ENCODE data around the gene NUTM2F.
A peak's percentile ranks its signal among the peaks of the same experiment; 100 is the strongest.
"Not testable (repeated sequence)": the region's sequence is repeated elsewhere in the genome, so short reads cannot be mapped to it uniquely, and the experiment has no call there.

NUTM2F gene

DNA sequence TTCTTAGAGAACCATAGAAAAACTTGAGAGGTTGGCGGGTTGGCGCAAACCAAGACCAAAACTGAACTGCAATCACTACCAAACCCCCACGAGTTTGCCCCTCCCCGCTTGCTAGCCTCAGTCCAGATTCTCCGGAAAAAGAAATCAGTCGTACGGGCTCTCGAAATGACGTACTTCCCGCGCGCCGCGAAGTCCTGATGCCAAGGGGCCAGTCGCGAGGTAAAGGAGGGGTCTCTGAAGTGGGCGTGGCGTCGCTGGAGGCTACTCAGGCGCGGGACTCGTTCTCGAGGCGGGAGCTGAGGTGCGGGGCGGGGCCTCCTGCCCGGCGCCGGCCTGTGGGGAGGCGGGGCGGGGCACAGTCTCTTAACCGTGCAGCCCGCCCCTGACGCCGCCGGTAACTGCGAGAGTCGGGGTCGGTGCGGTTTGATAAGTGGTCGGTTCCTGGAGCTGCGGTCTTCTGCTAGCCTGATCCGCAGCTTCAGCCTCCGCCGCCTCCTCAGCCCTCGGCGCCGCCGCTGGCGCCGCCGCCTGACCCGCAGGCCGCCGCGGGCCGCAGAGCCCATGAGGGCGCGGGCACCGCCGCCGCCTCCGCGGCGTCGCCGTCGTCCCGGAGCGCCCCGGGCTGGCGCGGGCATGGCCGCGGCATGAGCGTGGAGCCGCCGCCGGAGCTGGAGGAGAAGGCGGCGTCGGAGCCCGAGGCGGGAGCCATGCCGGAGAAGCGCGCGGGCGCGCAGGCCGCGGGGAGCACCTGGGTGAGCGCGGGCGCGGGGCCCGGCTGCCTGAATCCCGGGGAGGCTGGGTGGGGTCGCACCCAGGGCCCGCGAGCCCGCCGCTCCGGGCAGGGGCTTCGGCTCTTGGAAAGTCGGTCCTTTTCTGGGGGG, 46.0 kb upstream of the NUTM2F start (continued):
- TF ChIP-seq KLF8 (tag by site-specific recombination; IDR thresholded peaks at IDR 0.05): peak; percentile 53; the same call in 1 of the 2 replicates
- TF ChIP-seq ZXDB (tag by site-specific recombination; IDR thresholded peaks at IDR 0.05): peak; percentile 59; the same call in 1 of the 2 replicates
- TF ChIP-seq, protein P1, sequence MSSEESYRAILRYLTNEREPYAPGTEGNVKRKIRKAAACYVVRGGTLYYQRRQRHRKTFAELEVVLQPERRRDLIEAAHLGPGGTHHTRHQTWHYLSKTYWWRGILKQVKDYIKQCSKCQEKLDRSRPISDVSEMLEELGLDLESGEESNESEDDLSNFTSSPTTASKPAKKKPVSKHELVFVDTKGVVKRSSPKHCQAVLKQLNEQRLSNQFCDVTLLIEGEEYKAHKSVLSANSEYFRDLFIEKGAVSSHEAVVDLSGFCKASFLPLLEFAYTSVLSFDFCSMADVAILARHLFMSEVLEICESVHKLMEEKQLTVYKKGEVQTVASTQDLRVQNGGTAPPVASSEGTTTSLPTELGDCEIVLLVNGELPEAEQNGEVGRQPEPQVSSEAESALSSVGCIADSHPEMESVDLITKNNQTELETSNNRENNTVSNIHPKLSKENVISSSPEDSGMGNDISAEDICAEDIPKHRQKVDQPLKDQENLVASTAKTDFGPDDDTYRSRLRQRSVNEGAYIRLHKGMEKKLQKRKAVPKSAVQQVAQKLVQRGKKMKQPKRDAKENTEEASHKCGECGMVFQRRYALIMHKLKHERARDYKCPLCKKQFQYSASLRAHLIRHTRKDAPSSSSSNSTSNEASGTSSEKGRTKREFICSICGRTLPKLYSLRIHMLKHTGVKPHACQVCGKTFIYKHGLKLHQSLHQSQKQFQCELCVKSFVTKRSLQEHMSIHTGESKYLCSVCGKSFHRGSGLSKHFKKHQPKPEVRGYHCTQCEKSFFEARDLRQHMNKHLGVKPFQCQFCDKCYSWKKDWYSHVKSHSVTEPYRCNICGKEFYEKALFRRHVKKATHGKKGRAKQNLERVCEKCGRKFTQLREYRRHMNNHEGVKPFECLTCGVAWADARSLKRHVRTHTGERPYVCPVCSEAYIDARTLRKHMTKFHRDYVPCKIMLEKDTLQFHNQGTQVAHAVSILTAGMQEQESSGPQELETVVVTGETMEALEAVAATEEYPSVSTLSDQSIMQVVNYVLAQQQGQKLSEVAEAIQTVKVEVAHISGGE (tag by site-specific recombination; conservative IDR thresholded peaks at IDR 0.05; ENCODE audit: low read depth): peak; percentile 80
- peak; percentile 89 for TF ChIP-seq ZNF24 (tag by site-specific recombination; IDR thresholded peaks at IDR 0.05)
- peak; percentile 96 for TF ChIP-seq ZNF629 (tag by site-specific recombination; IDR thresholded peaks at IDR 0.05)
- TF ChIP-seq, protein P2, sequence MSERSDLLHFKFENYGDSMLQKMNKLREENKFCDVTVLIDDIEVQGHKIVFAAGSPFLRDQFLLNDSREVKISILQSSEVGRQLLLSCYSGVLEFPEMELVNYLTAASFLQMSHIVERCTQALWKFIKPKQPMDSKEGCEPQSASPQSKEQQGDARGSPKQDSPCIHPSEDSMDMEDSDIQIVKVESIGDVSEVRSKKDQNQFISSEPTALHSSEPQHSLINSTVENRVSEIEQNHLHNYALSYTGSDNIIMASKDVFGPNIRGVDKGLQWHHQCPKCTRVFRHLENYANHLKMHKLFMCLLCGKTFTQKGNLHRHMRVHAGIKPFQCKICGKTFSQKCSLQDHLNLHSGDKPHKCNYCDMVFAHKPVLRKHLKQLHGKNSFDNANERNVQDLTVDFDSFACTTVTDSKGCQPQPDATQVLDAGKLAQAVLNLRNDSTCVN (tag by site-specific recombination; optimal IDR thresholded peaks at IDR 0.05): peak; percentile 68
- TF ChIP-seq GLIS2 (tag by site-specific recombination; IDR thresholded peaks at IDR 0.05): peak; percentile 59

DNA sequence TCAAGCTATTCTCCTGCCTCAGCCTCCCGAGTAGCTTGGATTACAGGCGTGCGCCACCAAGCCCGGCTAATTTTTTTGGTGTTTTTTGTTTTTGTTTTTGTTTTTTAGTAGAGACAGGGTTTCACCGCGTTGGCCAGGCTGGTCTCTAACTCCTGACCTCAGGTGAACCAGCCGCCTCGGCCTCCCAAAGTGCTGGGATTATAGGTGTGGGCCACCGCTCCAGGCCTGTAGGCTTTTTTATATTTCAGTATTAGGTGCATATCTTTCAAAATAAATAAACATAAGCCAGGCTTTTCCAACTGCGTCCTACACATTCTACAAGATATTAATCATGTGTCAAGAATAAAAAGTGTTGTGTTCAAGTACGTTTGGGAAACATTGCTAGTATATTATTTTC, 45.3 kb upstream of the NUTM2F start:
- CTCF ChIA-PET; H3K9me3 ChIP-seq (ENCODE audit: control insufficient read depth, insufficient read depth, low read depth, low read length); H3K4me1 ChIP-seq (ENCODE audit: control insufficient read depth, insufficient read depth, low read length); H3K36me3 ChIP-seq (ENCODE audit: control insufficient read depth in 2 of 2, insufficient read depth in 1 of 2, low read length in 2 of 2); H3K27ac ChIP-seq (ENCODE audit: extremely low read depth, low read depth, low read length): not testable (repeated sequence)
- H3K4me3 ChIP-seq (ENCODE audit: low read depth, low read length): peak overlapping the region; percentile 28
- POLR2A ChIA-PET: interaction anchor here (0.6 to 0.7 kb wide), 3 partner anchors 109 to 1283 kb away, joined by 3 to 6 read pairs (median 5); no protein-coding TSS in a partner anchor

DNA sequence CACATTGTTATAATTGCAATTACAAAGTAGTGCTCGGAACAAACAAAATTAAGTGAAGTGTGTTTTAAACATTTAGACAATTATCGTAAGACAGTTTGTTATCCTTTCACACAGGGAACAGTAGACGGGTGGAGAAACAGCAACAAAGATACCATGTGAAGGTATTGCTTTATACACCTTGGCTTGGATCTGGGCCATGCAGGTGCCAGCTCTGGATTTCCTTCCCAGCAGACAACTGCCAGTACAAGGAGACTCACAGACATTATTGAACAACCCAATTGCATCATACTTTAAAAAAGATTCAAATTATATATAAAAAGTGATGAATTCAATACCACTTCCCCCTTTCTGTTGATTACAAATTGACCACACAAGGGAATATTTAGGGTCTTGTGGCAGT, 41.8 kb upstream of the NUTM2F start:
- CTCF ChIA-PET; H3K4me3 ChIP-seq (ENCODE audit: low read depth, low read length); H3K36me3 ChIP-seq (ENCODE audit: control insufficient read depth in 2 of 2, insufficient read depth in 1 of 2, low read length in 2 of 2); POLR2A ChIA-PET; H3K27ac ChIP-seq (ENCODE audit: extremely low read depth, low read depth, low read length); H3K4me1 ChIP-seq (ENCODE audit: control insufficient read depth, insufficient read depth, low read length); H3K9me3 ChIP-seq (ENCODE audit: control insufficient read depth, insufficient read depth, low read depth, low read length): not testable (repeated sequence)

DNA sequence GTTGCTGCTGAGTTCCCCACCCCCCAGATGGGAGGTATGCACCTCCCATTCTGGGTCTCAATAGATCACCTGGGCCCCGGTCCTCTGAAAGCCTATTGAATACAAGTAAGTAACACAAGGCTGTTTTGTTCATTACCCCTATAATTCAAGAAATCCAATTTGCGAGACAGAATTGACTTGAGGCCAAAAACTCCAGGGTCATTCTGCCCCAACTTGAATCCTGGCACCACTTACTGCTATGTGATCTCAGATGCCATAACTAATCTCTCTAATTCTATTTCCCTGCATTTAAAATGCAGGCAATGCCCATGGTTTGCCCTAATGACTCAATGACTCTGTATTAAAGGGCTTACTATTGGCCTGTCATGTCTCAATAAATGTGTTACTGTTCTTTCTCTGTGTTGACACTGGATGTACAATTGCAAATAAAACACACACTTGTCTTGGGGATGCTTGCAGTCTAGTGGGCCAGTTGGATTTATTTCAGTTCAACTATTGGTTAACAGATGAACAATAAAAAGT, 35.7 kb upstream of the NUTM2F start:
- H3K4me3 ChIP-seq (ENCODE audit: low read depth, low read length); H3K4me1 ChIP-seq (ENCODE audit: control insufficient read depth, insufficient read depth, low read length); H3K9me3 ChIP-seq (ENCODE audit: control insufficient read depth, insufficient read depth, low read depth, low read length); CTCF ChIA-PET; H3K27ac ChIP-seq (ENCODE audit: extremely low read depth, low read depth, low read length); H3K36me3 ChIP-seq (ENCODE audit: control insufficient read depth in 2 of 2, insufficient read depth in 1 of 2, low read length in 2 of 2); POLR2A ChIA-PET: not testable (repeated sequence)

DNA sequence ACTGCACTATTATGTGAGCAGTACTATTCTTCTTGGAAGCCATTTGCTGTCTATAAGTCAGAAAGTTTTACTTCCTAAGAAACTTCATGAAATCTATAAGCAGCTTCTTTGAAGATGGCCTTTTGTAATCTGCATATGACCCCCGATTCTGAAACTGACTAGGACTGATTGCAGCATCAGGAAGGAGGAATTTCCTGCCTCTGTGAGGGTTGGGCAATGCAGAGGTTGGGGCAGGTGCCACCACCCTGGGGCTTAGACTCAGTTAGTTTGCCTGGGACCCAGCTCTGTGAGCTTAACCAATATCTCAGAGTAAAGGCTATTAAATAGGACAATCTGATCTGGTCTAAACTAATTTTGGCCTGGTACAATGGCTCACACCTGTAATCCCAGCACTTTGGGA, 28.7 kb upstream of the NUTM2F start:
- CTCF ChIA-PET; H3K9me3 ChIP-seq (ENCODE audit: control insufficient read depth, insufficient read depth, low read depth, low read length); H3K4me1 ChIP-seq (ENCODE audit: control insufficient read depth, insufficient read depth, low read length); H3K4me3 ChIP-seq (ENCODE audit: low read depth, low read length); POLR2A ChIA-PET; H3K27ac ChIP-seq (ENCODE audit: extremely low read depth, low read depth, low read length); H3K36me3 ChIP-seq (ENCODE audit: control insufficient read depth in 2 of 2, insufficient read depth in 1 of 2, low read length in 2 of 2): not testable (repeated sequence)

DNA sequence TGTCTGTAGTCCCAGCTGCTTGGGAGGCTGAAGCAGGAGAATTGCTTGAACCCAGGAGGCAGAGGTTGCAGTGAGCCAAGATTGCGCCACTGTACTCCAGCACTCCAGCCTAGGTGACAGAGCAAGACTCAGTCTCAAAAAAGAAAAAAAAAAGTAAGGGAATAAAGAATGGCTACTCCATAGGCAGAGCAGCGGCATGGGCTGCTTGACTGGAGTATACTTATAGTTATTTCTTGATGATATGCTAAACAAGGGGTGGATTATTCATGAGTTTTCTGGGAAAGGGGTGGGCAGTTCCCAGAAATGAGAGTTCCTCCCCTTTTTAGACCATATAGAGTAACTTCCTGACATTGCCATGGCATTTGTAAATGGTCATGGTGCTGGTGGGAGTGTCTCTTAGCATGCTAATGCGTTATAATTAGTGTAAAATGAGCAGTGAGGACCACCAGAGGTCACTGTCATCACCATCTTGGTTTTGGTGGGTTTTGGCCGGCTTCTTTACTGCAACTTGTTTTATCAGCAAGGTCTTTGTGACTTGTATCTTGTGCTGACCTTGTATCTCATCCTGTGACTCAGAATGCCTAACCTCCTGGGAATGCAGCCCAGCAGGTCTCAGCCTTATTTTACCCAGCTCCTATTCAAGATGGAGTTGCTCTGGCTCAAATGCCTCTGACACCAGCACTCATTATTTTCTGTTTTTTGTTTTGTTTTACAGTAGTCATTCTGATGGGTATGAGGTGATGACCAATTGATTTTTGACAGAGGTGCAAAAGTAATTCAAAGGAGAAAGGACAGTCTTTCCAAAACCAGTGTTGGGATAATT, 23.7 kb upstream of the NUTM2F start:
- H3K27ac ChIP-seq (ENCODE audit: extremely low read depth, low read depth, low read length); H3K36me3 ChIP-seq (ENCODE audit: control insufficient read depth in 2 of 2, insufficient read depth in 1 of 2, low read length in 2 of 2); POLR2A ChIA-PET; H3K9me3 ChIP-seq (ENCODE audit: control insufficient read depth, insufficient read depth, low read depth, low read length); CTCF ChIA-PET; H3K4me3 ChIP-seq (ENCODE audit: low read depth, low read length); H3K4me1 ChIP-seq (ENCODE audit: control insufficient read depth, insufficient read depth, low read length): not testable (repeated sequence)

DNA sequence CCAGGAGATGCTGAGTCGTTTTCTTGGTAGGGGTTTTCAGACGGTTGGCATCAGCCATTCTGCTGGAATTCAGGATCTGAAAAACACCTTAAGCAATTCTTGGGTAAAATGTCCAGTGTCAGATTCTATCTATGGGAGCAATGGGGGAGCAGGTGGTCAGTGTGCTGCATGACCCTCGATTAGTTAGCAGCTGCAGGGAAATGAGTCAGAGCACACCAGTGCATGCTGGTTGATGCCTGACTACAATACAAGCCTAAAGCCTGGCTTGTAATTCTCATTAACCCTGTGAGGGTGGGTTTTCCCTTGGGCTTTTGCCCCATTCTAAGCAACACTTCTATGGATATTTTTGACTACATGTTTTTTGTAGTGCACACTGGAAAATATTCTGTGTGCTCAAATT, 20.3 kb upstream of the NUTM2F start:
- H3K9me3 ChIP-seq (ENCODE audit: control insufficient read depth, insufficient read depth, low read depth, low read length); H3K4me3 ChIP-seq (ENCODE audit: low read depth, low read length); H3K36me3 ChIP-seq (ENCODE audit: control insufficient read depth in 2 of 2, insufficient read depth in 1 of 2, low read length in 2 of 2); CTCF ChIA-PET; H3K27ac ChIP-seq (ENCODE audit: extremely low read depth, low read depth, low read length); H3K4me1 ChIP-seq (ENCODE audit: control insufficient read depth, insufficient read depth, low read length); POLR2A ChIA-PET: not testable (repeated sequence)

DNA sequence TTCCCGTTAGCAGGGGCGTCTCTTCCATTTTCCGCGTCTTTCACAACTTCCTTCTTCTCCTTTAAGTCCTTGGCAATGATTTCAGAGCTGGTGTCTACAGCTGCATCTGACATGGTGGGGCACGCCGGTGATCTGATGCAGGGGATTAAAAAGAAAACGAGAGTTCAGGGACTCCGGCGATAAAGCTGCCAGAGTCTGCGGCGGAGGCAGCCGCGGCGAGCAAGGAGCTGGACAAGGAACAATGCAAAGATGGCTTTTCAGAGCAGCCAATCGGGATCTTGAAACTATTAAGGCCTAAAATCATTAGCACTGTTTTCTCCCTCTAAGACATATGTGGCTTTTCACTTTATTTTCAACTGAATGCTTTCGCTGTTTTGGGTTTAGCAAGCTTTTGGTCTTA, 19.0 kb upstream of the NUTM2F start:
- CTCF ChIA-PET; H3K27ac ChIP-seq (ENCODE audit: extremely low read depth, low read depth, low read length); H3K9me3 ChIP-seq (ENCODE audit: control insufficient read depth, insufficient read depth, low read depth, low read length); H3K4me3 ChIP-seq (ENCODE audit: low read depth, low read length); POLR2A ChIA-PET; H3K36me3 ChIP-seq (ENCODE audit: control insufficient read depth in 2 of 2, insufficient read depth in 1 of 2, low read length in 2 of 2); H3K4me1 ChIP-seq (ENCODE audit: control insufficient read depth, insufficient read depth, low read length): not testable (repeated sequence)
